Mesothelial cell of epicardium (in vitro differentiated cells): ENCODE data around the gene EIF3A. TPM values are rescaled to one million over a fixed set of nuclear protein-coding genes. Genes with fewer than 3 reads are reported as not detected.

Experiments used
- DNase-seq, 2 experiments: peaks; one replicate each; pipeline ENCODE4 v3.0.0; 2021; ENCODE audit warnings: low spot score in 2 of 2; ENCODE audit not compliant: unreplicated experiment in 2 of 2
- H3K27ac Mint-ChIP-seq: 2 replicates; pipeline ENCODE4 v1.8.0; 2021; ENCODE audit warnings: mixed read lengths
- H3K27me3 Mint-ChIP-seq: 2 replicates; pipeline ENCODE4 v1.8.0; 2021; ENCODE audit warnings: low read depth, mixed read lengths
- H3K36me3 Mint-ChIP-seq: 2 replicates; pipeline ENCODE4 v1.8.0; 2021; ENCODE audit warnings: mixed read lengths
- H3K4me1 Mint-ChIP-seq: 2 replicates; pipeline ENCODE4 v1.8.0; 2021; ENCODE audit warnings: mixed read lengths
- H3K4me3 Mint-ChIP-seq: 2 replicates; pipeline ENCODE4 v1.8.0; 2021; ENCODE audit warnings: mild to moderate bottlenecking, moderate library complexity, mixed read lengths
- H3K9me3 Mint-ChIP-seq: 2 replicates; pipeline ENCODE4 v1.8.0; 2021; ENCODE audit warnings: mixed read lengths
- CTCF ChIP-seq: fragments of 200-600 bp; sonication (generic); IDR thresholded peaks from one replicate; pipeline ENCODE4 v1.5.0; 2021; ENCODE audit warnings: antibody characterized with exemption; ENCODE audit not compliant: unreplicated experiment
- total RNA-seq: library from RNA; stranded (reverse); gene quantifications from 3 replicates; pipeline ENCODE4 v1.2.1, GENCODE V29; 2021

The EIF3A gene
- total RNA-seq, 1 donor from 2014 or later = 145 TPM

GRCh38 chr10:119026301-119027110, 54.1 kb downstream of the EIF3A start:
- no peak for TF ChIP-seq CTCF
- Mint-ChIP-seq H3K4me1 (peaks cover 28% of the 10 kb centered on the region), H3K9me3 (no peaks in the 10 kb centered on the region), H3K27ac (no peak overlapping the region), H3K27me3 (no peaks in the 10 kb centered on the region), H3K4me3 (no peak overlapping the region), H3K36me3 (no peaks in the 10 kb centered on the region)
- no peak for DNase-seq

- no peaks in the 10 kb centered on the region for H3K9me3 Mint-ChIP-seq
- DNase-seq = no peak
- no peak overlapping the region for H3K4me3 Mint-ChIP-seq
- H3K27me3 Mint-ChIP-seq = no peaks in the 10 kb centered on the region
- TF ChIP-seq CTCF = no peak
- no peak overlapping the region for H3K27ac Mint-ChIP-seq
- no peaks in the 10 kb centered on the region for H3K36me3 Mint-ChIP-seq
- H3K4me1 Mint-ChIP-seq = peaks cover 22% of the 10 kb centered on the region
Measured at GRCh38 chr10:119025776-119026175, 54.8 kb downstream of the EIF3A start.

- Mint-ChIP-seq H3K4me1 (peaks cover 24% of the 10 kb centered on the region), H3K27me3 (no peaks in the 10 kb centered on the region), H3K4me3 (no peak overlapping the region), H3K27ac (no peak overlapping the region), H3K36me3 (no peaks in the 10 kb centered on the region), H3K9me3 (no peaks in the 10 kb centered on the region)
- DNase-seq = peak; percentile 37 to 74
- TF ChIP-seq CTCF = no peak
Measured at GRCh38 chr10:119025336-119025735, 55.3 kb downstream of the EIF3A start.

- no peak overlapping the region for H3K27ac Mint-ChIP-seq
- H3K36me3 Mint-ChIP-seq = no peaks in the 10 kb centered on the region
- DNase-seq = no peak
- H3K9me3 Mint-ChIP-seq = no peaks in the 10 kb centered on the region
- no peaks in the 10 kb centered on the region for H3K27me3 Mint-ChIP-seq
- peaks cover 24% of the 10 kb centered on the region for H3K4me1 Mint-ChIP-seq
- TF ChIP-seq CTCF = no peak
- H3K4me3 Mint-ChIP-seq = no peak overlapping the region
Measured at GRCh38 chr10:119024882-119025281, 55.7 kb downstream of the EIF3A start.

GRCh38 chr10:119023553-119023868, 57.1 kb downstream of the EIF3A start:
- Mint-ChIP-seq H3K27ac (no peak overlapping the region), H3K36me3 (peaks cover 2% of the 10 kb centered on the region), H3K4me3 (no peak overlapping the region), H3K4me1 (peaks cover 24% of the 10 kb centered on the region), H3K27me3 (no peaks in the 10 kb centered on the region), H3K9me3 (peaks cover 6% of the 10 kb centered on the region)
- no peak for TF ChIP-seq CTCF
- no peak for DNase-seq
